Hematopoietic multipotent progenitor cell treated with erythropoietin and hydrocortisone succinate and interleukin-3 and kit ligand, for 4 days (in vitro differentiated cells): ENCODE results near the gene TEKT5.
"Not testable (repeated sequence)": the region's sequence is repeated elsewhere in the genome, so short reads cannot be mapped to it uniquely, and the experiment has no call there.

Source experiments
- DNase-seq: peaks from one replicate; pipeline ENCODE4 v3.0.0-alpha.2; 2015

Gene TEKT5

DNA sequence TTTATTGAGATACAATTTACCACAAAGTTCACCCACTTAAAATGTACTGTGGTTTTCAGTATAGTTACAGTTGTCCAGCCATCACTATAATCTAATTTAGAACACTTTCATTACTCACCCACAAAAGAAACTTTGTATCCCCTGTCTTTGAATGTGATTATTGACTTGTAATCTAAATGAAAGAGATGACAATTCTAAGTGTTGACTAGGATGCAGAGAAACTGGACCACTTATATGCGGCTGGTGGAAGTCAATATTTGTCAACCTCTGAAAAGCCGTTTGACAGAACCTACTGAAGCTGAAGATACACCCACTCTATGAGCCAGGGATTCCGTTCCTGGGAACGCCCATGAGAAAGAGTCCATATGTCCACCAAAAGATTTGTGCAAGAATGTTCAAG, 36.8 kb downstream of the TEKT5 start:
- no peak for DNase-seq

DNA sequence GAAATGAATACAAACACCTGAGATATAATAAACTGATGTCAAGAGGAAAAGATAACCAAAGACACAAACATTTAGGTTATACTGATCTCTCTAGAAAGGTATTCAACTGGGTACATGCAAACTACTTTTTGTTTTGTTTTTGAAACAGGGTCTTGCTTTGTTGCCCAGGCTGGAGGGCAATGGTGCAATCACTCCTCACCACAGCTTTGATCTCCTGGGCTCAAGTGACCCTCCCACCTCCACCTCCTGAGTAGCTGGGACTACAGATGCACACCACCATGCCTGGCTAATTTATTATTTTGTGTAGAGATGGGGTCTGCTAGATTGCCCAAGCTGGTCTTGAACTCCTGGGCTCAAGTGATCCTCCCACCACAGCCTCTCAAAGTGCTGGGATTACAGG, 38.1 kb downstream of the TEKT5 start:
- no peak for DNase-seq

DNA sequence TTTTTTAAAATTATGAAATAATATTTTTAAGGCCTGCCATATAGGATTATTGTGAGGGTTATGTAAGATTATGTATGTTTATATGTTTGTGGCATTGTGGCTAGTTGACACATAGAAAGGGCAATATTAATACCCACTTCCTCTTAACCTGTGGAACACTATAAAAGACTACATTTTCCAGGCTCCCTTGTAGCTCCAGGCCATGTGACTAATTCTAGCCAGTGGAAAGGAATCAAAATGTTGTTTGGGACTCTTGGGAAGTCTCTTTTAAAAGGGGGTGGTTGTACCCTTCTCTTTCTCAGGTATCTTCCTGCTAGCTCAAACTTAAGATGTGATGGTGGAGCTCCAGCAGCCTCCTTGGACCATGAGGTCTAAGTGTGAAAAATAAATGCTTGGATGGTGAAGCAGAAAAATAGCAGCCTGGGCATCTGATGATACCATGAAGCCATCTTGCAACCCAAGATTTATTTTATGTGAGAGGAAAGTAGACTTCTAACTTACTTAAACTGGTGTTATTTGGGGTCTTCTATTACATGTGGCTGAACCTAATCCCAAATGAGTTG, 39.2 kb downstream of the TEKT5 start:
- peak; percentile 21 for DNase-seq

- no peak for DNase-seq
These were observed 39.9 kb downstream of the TEKT5 start for GRCh38 chr16:10654592-10655414.

DNA sequence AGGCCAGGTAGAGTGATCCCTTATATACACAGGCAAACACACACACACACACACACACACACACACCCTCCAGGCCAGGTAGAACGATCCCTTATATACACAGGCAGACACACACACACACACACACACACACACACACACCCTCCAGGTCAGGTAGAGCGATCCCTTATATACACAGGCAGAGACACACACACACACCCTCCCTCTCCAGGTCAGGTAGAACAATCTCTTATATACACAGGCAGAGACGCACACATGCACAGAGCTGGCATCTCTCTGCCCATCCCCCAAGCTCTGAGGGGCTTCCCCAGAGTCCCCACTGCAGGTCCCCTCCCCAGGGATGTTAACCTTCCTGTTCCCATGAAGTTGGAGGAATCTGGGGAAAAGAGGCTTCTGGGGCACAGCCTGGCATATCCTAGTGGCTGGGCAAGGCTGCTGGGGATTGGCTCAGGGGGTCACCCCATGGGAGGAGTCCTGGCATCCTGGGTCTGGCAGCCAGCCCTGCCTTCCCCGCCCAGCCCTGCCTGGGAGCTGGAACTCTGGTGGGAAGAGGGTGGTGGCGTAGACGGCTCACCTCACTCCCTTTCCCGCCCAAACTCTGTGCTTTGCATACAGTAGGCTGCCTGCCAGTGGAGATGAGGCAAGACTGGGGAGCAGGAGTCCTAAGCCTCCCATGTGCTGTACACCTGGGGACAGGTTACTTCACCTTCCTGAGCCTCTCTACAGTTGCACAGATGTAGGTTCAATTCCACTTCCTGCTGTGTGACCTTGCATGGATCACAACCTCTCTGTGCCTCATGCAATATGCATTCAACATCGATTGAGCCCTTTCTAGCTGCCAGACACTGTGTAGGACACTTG, 41.8 kb downstream of the TEKT5 start:
- DNase-seq: peak; percentile 29

DNA sequence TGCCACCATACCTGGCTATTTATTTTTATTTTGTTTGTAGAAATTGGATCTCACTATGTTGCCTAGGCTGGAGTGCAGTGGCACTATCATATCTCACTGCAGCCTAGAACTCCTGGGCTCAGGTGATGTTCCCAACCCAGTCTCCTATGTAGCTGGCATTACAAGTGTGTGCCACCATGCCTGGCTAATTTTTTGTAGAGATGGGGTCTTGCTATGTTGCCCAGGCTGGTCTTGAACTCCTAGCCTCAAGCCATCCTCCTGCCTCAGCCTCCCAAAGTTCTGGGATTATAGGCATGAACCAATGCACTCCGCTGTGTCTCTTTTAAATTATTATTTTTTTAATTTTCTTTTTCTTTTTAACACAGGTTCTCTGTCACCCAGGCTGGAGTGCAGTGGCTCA, 45.6 kb downstream of the TEKT5 start:
- not testable (repeated sequence) for DNase-seq

GRCh38 chr16:10647721-10648296, 46.9 kb downstream of the TEKT5 start:
- no peak for DNase-seq

DNA sequence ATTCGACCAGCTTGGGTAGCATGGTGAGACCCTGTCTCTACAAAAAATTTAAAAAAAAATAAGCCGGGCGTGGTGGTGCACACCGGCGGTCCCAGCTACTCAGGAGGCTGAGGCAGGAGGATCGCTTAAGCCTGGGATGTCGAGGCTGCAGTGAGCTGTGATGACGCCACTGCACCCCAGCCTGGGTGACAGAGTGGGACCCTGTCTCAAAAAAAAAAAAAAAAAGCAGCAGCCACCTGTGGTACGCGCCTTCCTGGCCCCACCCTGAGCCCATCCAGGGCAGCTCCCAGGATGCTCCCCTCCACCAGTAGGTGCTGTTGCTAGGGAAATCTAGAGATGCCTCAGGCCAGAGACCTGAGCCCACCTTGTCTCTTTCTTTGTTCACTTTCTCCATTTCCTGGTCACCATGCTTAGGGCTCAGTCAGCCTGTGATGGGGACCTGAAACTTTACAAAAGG, 47.4 kb downstream of the TEKT5 start:
- DNase-seq: no peak

GRCh38 chr16:10646581-10647263, 48.0 kb downstream of the TEKT5 start:
- peak; percentile 14 for DNase-seq

DNA sequence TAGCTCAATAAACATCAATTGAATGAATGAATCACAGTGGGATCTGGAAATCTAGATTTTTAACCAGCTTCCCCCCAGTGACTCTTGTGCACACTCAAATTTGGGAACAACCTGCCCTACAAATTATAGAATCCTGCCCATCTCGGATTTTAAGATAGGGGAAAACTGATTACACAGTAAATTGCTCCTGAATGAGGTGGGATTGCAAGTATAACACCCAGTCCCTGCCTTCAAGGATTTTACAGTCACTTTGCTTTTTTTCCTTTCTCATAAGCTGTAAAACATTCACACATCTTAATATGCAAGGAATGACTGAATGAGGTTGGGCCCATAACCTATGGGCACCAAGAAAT, 48.5 kb downstream of the TEKT5 start:
- DNase-seq: no peak

GRCh38 chr16:10644092-10644491, 50.6 kb downstream of the TEKT5 start:
- DNase-seq: no peak

- DNase-seq: no peak
These were observed 51.8 kb downstream of the TEKT5 start for GRCh38 chr16:10642964-10643363.

- no peak for DNase-seq
These were observed 52.5 kb downstream of the TEKT5 start for GRCh38 chr16:10641953-10642949.

DNA sequence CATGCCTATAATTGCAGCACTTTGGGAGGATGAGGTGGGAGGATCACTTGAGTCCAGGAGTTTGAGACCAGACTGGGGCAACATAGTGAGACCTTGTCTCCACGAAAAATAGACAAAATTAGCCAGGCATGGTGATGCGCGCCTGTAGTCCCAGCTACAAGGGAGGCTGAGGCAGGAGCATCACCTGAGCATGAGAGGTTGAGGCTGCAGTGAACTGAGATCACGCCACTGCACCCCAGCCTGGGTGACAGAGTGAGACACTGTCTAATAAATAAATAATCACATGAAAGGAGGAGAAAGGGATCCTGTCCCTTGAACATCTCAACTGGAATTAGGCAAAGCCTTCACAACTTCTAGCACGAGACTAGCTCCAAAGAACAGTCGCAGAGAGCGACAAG, 53.2 kb downstream of the TEKT5 start:
- DNase-seq: no peak

GRCh38 chr16:10640934-10641333, 53.8 kb downstream of the TEKT5 start:
- DNase-seq: no peak

DNA sequence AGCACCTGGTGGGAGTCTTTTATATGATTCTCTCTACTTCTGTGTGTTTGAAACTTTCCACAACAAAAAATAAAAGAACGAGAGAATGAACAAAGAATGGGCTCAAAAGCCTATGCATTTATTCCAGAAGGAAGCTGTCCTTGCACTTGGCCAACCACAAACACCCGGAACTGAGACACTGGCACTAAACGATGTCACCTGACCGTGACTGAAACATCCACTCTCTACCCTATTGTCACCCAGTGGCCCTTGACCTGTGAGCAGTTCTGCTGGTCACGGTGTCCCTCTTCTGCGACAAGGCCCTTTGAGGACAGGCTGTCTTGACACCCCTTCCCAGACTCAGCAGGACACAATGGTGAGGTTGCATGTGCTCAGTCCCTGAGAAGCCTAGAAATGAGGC, 56.6 kb downstream of the TEKT5 start:
- no peak for DNase-seq

- peak; percentile 23 for DNase-seq
These were observed 57.2 kb downstream of the TEKT5 start for GRCh38 chr16:10637337-10638037.

DNA sequence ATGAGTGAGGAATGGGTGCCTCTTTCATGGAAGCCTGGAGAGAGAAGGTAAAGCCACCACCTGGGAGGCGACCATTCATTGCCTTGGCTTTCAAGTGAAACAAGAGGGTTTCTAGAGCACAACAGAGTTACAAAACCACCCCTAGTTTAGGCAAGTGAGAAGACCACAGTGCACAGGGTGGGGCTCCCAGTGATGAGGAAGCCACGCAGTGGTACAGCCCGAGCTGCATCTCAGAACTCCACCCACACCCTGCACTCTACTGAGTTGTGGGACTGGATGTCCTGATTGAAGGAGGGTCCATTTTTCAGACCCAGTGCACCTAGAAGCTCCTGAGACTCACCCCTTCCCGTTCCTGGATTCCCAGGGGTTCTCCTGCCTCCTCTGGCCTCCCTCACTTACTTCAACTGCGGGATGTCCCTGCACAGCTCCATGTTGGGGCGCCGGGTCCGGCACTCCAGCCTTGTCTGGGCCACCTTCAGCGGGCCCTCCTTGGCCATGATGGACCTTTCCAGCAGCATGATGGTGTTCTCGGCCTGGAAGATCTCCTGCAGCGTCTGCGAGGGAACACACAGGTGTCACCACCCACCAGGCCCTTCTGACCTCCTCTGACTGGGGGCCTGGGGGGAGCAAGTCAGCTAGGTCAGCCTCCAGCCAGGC, 59.2 kb downstream of the TEKT5 start:
- DNase-seq: peak; percentile 23

- DNase-seq: not testable (repeated sequence)
These were observed 61.3 kb downstream of the TEKT5 start for GRCh38 chr16:10633429-10633828.

DNA sequence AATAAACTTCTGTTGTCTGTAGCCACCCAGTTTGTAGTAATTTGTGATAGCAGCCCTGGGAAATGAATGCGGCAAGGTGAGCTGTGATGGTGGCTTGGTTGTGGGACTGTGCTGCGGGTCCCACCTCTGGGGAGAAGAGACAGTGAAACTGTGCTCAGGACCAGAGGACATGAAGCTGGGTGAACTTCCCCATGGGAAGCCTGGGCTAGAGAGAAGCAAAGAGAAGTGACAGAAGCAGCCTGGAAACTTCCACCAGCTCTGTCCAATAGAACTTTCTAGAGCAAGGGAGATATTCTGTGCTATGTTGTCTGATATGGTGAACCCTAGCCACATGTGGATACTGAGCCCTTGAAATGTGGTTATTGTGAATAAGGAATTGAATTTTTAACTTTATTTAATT, 62.8 kb downstream of the TEKT5 start:
- no peak for DNase-seq
